CD4-positive, alpha-beta memory T cell (primary cell): ENCODE data around the gene IL22RA1. TPM values are rescaled to one million over a fixed set of nuclear protein-coding genes. Genes with fewer than 3 reads are reported as not detected.

Source experiments
- CTCF ChIA-PET: fragments of 350-600 bp; sonication (Branson Sonifier 250); formaldehyde crosslinking; loops from one replicate; lab custom pipeline; 2021; ENCODE audit warnings: inconsistent platforms; ENCODE audit not compliant: partially characterized antibody; lab: Charles Lee
- POLR2A ChIA-PET: fragments of 350-600 bp; sonication (Branson Sonifier 250); formaldehyde crosslinking; loops from one replicate; lab custom pipeline; 2021; ENCODE audit not compliant: partially characterized antibody; lab: Charles Lee
- DNase-seq, 5 donors: peaks; one replicate each; pipeline versions ENCODE4 v3.0.0 to v3.0.0-alpha.2; 2020 to 2022; ENCODE audit warnings: mixed read lengths in 1 of 5
- H3K27ac ChIP-seq: one replicate; pipeline ENCODE4 v1.7.0; 2013; ENCODE audit warnings: low read depth, low read length
- H3K27me3 ChIP-seq: 2 replicates; pipeline ENCODE4 v1.7.0; 2013; ENCODE audit warnings: mild to moderate bottlenecking, low read length, moderate library complexity; ENCODE audit not compliant: insufficient read depth
- H3K36me3 ChIP-seq: 2 replicates; pipeline ENCODE4 v1.7.0; 2013; ENCODE audit warnings: mild to moderate bottlenecking, low read length, moderate library complexity; ENCODE audit not compliant: insufficient read depth
- H3K4me1 ChIP-seq: 2 replicates; pipeline ENCODE4 v1.7.0; 2013; ENCODE audit warnings: mild to moderate bottlenecking, low read length, moderate library complexity; ENCODE audit not compliant: insufficient read depth
- H3K4me3 ChIP-seq, 2 donors: one replicate each; pipeline ENCODE4 v1.7.0; 2013; ENCODE audit warnings: low read length in 2 of 2, mild to moderate bottlenecking in 1 of 2
- H3K9me3 ChIP-seq, 2 donors: one replicate each; pipeline ENCODE4 v1.7.0; 2013; ENCODE audit warnings: low read length in 2 of 2, control low read depth in 1 of 2; ENCODE audit not compliant: control insufficient read depth in 1 of 2
- H3K27ac Mint-ChIP-seq, 7 donors: one replicate each; pipeline ENCODE4 v1.8.0; 2020 to 2021; ENCODE audit warnings: mixed read lengths in 7 of 7, mild to moderate bottlenecking in 6 of 7, inconsistent platforms in 3 of 7, moderate library complexity in 3 of 7
- H3K27me3 Mint-ChIP-seq, 2 donors: one replicate each; pipeline ENCODE4 v1.8.0; 2020 to 2021; ENCODE audit warnings: mixed read lengths in 2 of 2
- H3K36me3 Mint-ChIP-seq, 2 donors: one replicate each; pipeline ENCODE4 v1.8.0; 2020 to 2021; ENCODE audit warnings: mixed read lengths in 2 of 2, inconsistent platforms in 1 of 2, mild to moderate bottlenecking in 1 of 2
- H3K4me1 Mint-ChIP-seq, 4 donors: one replicate each; pipeline ENCODE4 v1.8.0; 2020 to 2021; ENCODE audit warnings: mixed read lengths in 4 of 4, mild to moderate bottlenecking in 1 of 4
- H3K4me3 Mint-ChIP-seq, 8 donors: one replicate each; pipeline ENCODE4 v1.8.0; 2020 to 2021; ENCODE audit warnings: mixed read lengths in 8 of 8, mild to moderate bottlenecking in 7 of 8, moderate library complexity in 6 of 8, inconsistent platforms in 3 of 8
- H3K9me3 Mint-ChIP-seq, 8 donors: one replicate each; pipeline ENCODE4 v1.8.0; 2020 to 2021; ENCODE audit warnings: mixed read lengths in 8 of 8, mild to moderate bottlenecking in 5 of 8, inconsistent platforms in 3 of 8, moderate library complexity in 1 of 8
- intact Hi-C: fragments of 100-400 bp; cut with micrococcal nuclease; formaldehyde crosslinking; loops from one replicate; pipeline ENCODE4 v1.15.1; 2023
- polyA plus RNA-seq, 2 donors: library from polyadenylated mRNA; unstranded; fragments of 300-500 nt; fragmentation: Illumina TruSeq; gene quantifications; one replicate each; pipeline ENCODE4 v1.2.3, GENCODE V29; 2021
- total RNA-seq, 2 experiments: library from RNA; stranded (reverse); gene quantifications; one replicate each; pipeline ENCODE4 v1.2.3, GENCODE V29; 2021

Gene IL22RA1
- total and polyA plus RNA-seq, 4 experiments from 2014 or later = not detected

DNA sequence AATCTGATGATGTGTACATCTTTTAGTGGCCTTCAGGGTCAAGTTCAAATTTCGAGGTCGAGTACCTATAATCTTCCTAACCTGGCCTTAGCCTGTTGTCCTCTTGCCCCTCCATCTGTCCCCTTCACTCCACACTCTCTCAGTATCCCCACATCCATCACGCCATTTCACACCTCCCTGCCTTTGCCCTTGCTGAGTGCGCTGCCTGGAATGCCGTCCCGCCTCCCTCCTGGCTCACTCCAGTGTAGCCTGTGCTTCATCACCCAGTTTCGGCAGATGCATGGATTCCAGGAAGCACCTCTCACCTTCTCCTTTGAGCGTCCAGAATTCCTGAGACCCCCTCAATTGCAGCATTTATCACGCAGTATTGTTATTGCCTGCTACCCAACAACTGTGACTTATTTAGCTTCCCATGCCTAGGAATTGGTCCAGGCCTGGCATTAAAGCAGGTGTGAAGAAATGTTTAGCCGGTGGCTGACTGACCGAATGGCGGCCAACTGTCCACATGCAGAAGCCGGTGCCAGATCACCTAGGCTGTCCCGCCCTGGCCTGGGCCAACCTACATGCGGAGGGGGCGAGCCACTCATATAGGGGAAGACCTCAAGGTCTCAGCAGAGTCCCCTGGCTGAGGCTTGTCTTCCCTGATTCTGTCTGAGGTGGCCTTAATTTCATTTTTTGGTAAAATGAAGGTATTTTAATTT lies 65.5 kb downstream of the IL22RA1 start:
- no peak overlapping the region for H3K27ac ChIP-seq
- no peaks in the 10 kb centered on the region for H3K27me3 ChIP-seq
- POLR2A ChIA-PET = no interaction called here
- CTCF ChIA-PET = no interaction called here
- Mint-ChIP-seq H3K9me3 (no peaks in the 10 kb centered on the region), H3K4me3 (no peak overlapping the region), H3K27ac (no peak overlapping the region), H3K4me1 (no peaks in the 10 kb centered on the region), H3K27me3 (peaks cover 0 to 4% of the 10 kb centered on the region in 2 donors), H3K36me3 (no peaks in the 10 kb centered on the region)
- no peaks in the 10 kb centered on the region for H3K36me3 ChIP-seq
- no peak overlapping the region for H3K4me3 ChIP-seq
- H3K4me1 ChIP-seq = no peaks in the 10 kb centered on the region
- intact Hi-C loops = no loop called here
- DNase-seq = no peak
- no peaks in the 10 kb centered on the region for H3K9me3 ChIP-seq

DNA sequence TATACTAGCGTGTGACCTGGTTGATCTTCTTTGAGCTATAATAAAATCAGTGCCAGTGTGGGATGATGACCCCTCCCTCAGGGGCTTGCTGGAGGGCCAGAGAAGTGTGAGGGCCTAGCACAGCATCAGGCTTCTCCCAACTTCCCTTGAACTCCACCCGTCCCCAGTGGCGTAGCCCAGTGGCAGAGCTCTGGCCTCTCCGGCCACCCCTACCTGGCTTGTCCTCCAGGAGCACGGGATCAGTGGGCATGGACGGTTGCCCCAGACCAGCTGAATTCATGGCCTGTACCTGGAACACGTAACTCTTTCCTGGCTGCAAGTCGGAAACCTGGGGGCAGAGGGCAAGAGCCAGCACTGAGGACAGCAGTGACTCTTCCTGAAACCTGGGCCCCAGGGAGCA lies 67.0 kb downstream of the IL22RA1 start:
- Histone ChIP-seq H3K36me3 (no peaks in the 10 kb centered on the region), H3K27me3 (no peaks in the 10 kb centered on the region), H3K4me3 (no peak overlapping the region), H3K27ac (no peak overlapping the region), H3K9me3 (no peaks in the 10 kb centered on the region), H3K4me1 (no peaks in the 10 kb centered on the region)
- H3K4me1 Mint-ChIP-seq = peaks cover 0 to 1% (median under 1%) of the 10 kb centered on the region in 4 donors
- no peak overlapping the region for H3K27ac Mint-ChIP-seq
- no peak for DNase-seq
- intact Hi-C loops = no loop called here
- H3K9me3 Mint-ChIP-seq = no peaks in the 10 kb centered on the region
- ChIA-PET POLR2A (no interaction called here), CTCF (no interaction called here)
- peaks cover under 1 to 4% of the 10 kb centered on the region in 2 donors for H3K27me3 Mint-ChIP-seq
- H3K36me3 Mint-ChIP-seq = no peaks in the 10 kb centered on the region
- H3K4me3 Mint-ChIP-seq = no peak overlapping the region

DNA sequence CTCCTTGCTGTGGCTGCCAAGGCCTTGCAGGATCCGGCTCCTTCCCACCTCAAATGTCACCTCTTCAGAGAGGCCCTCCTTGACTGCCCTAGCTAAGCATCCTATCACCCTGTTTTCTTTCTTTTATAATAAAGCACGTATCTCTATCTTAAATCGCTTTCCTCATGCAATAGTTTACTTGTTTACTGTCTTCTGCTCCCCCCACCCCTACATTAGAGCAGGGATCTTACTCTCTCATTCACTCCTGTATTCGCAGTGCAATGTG lies 67.4 kb downstream of the IL22RA1 start:
- Histone ChIP-seq H3K36me3 (no peaks in the 10 kb centered on the region), H3K9me3 (no peaks in the 10 kb centered on the region), H3K27me3 (no peaks in the 10 kb centered on the region), H3K4me1 (no peaks in the 10 kb centered on the region), H3K27ac (no peak overlapping the region), H3K4me3 (no peak overlapping the region)
- no peak for DNase-seq
- ChIA-PET CTCF (no interaction called here), POLR2A (no interaction called here)
- H3K4me1 Mint-ChIP-seq = peaks cover 0 to 5% (median 3%) of the 10 kb centered on the region in 4 donors
- no peaks in the 10 kb centered on the region for H3K9me3 Mint-ChIP-seq
- intact Hi-C loops = no loop called here
- H3K36me3 Mint-ChIP-seq = no peaks in the 10 kb centered on the region
- H3K27ac Mint-ChIP-seq = no peak overlapping the region
- H3K4me3 Mint-ChIP-seq = no peak overlapping the region
- H3K27me3 Mint-ChIP-seq = peaks cover 3 to 4% of the 10 kb centered on the region in 2 donors

DNA sequence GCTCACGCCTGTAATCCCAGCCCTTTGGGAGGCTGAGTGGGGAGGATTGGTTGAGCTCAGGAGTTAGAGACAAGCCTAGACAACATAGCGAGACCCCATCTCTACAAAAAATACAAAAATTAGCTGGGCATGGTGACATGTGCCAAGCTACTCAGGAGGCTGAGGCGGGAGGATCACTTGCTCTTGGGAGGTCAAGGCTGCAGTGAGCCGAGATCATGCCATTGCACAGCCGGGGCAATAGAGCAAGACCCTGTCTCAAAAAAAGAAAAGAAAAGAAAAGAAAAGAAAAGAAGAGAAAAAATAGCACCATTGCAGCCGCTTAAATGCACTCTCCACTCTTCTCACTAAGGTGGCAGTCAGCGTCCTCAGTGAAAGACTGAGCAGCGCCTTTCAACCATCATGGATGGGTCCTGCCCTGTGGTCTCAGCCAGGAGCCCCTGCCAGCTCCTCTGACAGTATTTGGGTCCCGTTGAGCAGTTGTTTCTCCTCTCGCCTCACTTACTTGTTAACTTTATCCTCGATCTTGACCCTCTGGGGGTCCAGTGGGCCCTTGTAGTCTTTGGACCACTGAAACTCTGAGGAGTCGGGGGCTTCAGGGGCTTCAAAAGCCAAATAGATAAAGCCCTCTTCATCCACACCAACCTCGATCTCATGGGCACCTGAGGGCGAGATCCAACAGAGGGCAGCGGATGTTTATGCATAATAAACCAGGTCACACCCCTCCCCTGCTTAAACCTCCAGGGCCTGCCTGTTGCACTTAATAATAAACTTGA lies 67.9 kb downstream of the IL22RA1 start:
- no peak overlapping the region for H3K4me3 Mint-ChIP-seq
- ChIA-PET CTCF (no interaction called here), POLR2A (no interaction called here)
- no peak for DNase-seq
- intact Hi-C loops = no loop called here
- Histone ChIP-seq H3K4me3 (no peak overlapping the region), H3K9me3 (no peaks in the 10 kb centered on the region), H3K27ac (no peak overlapping the region), H3K36me3 (no peaks in the 10 kb centered on the region), H3K4me1 (no peaks in the 10 kb centered on the region), H3K27me3 (no peaks in the 10 kb centered on the region)
- no peak overlapping the region for H3K27ac Mint-ChIP-seq
- H3K4me1 Mint-ChIP-seq = peaks cover 0 to 5% (median 3%) of the 10 kb centered on the region in 4 donors
- no peaks in the 10 kb centered on the region for H3K36me3 Mint-ChIP-seq
- no peaks in the 10 kb centered on the region for H3K9me3 Mint-ChIP-seq
- peaks cover 1 to 3% of the 10 kb centered on the region in 2 donors for H3K27me3 Mint-ChIP-seq

DNA sequence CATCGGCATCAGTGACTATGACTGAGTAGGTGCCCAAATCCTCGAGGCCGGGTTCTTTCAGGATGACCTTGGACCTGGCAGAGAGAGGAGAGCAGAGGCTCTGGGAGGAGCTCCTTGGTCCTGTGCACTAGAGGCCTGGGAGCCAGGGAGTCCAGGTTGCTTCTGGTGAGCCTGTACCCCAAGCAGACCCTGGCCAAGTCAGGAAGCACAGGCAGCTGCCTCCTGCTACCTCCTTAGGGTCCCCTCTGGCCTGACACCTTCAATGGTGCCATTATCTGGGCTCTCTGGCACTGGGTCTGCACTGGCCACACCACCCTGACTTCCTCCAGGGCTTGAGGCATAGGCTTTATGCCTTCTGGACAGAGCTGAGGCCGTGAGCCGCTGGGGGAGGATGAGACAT lies 68.7 kb downstream of the IL22RA1 start:
- H3K27me3 Mint-ChIP-seq = peaks cover 1 to 3% of the 10 kb centered on the region in 2 donors
- H3K36me3 Mint-ChIP-seq = no peaks in the 10 kb centered on the region
- H3K4me1 Mint-ChIP-seq = peaks cover 0 to 5% (median 3%) of the 10 kb centered on the region in 4 donors
- no peaks in the 10 kb centered on the region for H3K4me1 ChIP-seq
- no peaks in the 10 kb centered on the region for H3K9me3 Mint-ChIP-seq
- no peaks in the 10 kb centered on the region for H3K36me3 ChIP-seq
- no peak for DNase-seq
- H3K27ac Mint-ChIP-seq = no peak overlapping the region
- intact Hi-C loops = no loop called here
- H3K27me3 ChIP-seq = no peaks in the 10 kb centered on the region
- no peak overlapping the region for H3K27ac ChIP-seq
- H3K4me3 Mint-ChIP-seq = no peak overlapping the region
- CTCF ChIA-PET = no interaction called here
- H3K9me3 ChIP-seq = no peaks in the 10 kb centered on the region
- POLR2A ChIA-PET = no interaction called here
- H3K4me3 ChIP-seq = no peak overlapping the region

DNA sequence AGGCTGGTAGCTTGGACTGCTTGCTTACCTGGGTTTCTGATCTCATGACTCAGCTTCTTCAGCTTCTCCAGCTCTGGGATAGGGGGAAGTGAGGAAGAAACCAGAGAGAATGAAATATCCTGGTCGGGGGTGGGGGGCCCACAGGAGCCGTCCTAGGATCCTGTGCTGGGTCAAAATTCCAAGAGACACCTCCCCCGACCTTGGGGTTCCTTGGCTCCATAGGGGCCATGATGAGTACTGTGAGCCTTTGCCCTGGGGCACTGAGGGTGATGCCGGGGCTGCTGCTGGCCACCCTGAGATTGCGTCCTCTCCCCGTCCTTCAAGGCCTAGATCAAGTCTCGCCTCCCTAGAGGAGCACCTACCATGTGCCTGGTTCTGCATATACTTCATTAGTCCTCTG lies 71.0 kb downstream of the IL22RA1 start:
- no peak overlapping the region for H3K27ac ChIP-seq
- H3K4me3 Mint-ChIP-seq = peak overlapping the region in 1 of 8 donors; percentile 15
- no peak for DNase-seq
- no peaks in the 10 kb centered on the region for H3K36me3 ChIP-seq
- H3K4me1 ChIP-seq = no peaks in the 10 kb centered on the region
- no peak overlapping the region for H3K27ac Mint-ChIP-seq
- H3K27me3 Mint-ChIP-seq = peaks cover 1 to 5% of the 10 kb centered on the region in 2 donors
- no peak overlapping the region for H3K4me3 ChIP-seq
- no peaks in the 10 kb centered on the region for H3K36me3 Mint-ChIP-seq
- peaks cover 0 to 5% (median 4%) of the 10 kb centered on the region in 4 donors for H3K4me1 Mint-ChIP-seq
- no peaks in the 10 kb centered on the region for H3K27me3 ChIP-seq
- intact Hi-C loops = no loop called here
- no peaks in the 10 kb centered on the region for H3K9me3 Mint-ChIP-seq
- ChIA-PET POLR2A (no interaction called here), CTCF (interaction anchor here (0.7 to 2.8 kb wide), 6 partner anchors 10 to 321 kb away, joined by 3 to 10 read pairs (median 4); no protein-coding TSS in a partner anchor)
- H3K9me3 ChIP-seq = no peaks in the 10 kb centered on the region

DNA sequence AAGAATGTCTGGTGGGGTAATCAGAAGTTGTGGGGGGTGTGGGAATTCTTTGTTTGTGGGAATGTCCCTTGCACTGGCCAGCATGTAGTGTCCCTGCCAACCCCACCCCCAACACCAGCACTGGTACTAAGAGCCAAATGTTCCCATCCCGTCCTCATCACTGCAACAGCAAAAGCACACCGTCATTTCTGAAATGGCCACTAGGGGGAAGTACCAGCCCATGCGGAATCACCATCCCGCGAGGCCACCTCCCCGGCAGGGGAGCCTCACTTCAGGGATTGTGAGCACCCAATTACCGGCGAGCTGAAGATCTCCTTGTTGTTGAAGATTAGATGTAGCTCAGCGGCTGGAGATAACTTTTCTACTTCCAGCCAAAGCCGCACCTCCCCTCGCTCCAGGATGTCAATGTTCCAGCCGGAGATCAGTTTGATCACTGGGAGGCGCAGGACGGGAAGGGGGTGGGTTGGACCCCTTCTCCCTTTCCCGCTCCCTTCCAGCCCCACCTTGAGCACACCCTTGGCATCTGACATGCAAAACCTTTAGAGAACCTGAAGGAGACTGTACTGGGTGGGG lies 72.0 kb downstream of the IL22RA1 start:
- H3K27ac Mint-ChIP-seq = no peak overlapping the region
- H3K4me3 ChIP-seq = no peak overlapping the region
- DNase-seq = peak; percentile 56 to 72 (median 63)
- no peaks in the 10 kb centered on the region for H3K36me3 ChIP-seq
- peaks cover 0 to 5% (median 4%) of the 10 kb centered on the region in 4 donors for H3K4me1 Mint-ChIP-seq
- CTCF ChIA-PET = interaction anchor here (0.6 to 2.8 kb wide), 9 partner anchors 11 to 623 kb away, joined by 3 to 10 read pairs (median 4); no protein-coding TSS in a partner anchor
- H3K9me3 Mint-ChIP-seq = no peaks in the 10 kb centered on the region
- no peaks in the 10 kb centered on the region for H3K4me1 ChIP-seq
- no peak overlapping the region for H3K4me3 Mint-ChIP-seq
- no peaks in the 10 kb centered on the region for H3K36me3 Mint-ChIP-seq
- H3K27ac ChIP-seq = no peak overlapping the region
- H3K27me3 Mint-ChIP-seq = peaks cover 1 to 5% of the 10 kb centered on the region in 2 donors
- no peaks in the 10 kb centered on the region for H3K27me3 ChIP-seq
- H3K9me3 ChIP-seq = no peaks in the 10 kb centered on the region
- intact Hi-C loops = no loop called here
- POLR2A ChIA-PET = no interaction called here
